ENCODE data around the gene GAS2L1. TPM values are rescaled to one million over a fixed set of nuclear protein-coding genes. Genes with fewer than 3 reads are reported as not detected.

GAS2L1 gene
- total RNA-seq, 1 experiment from 2014 or later: 29.4 TPM

- TF ChIP-seq REST (IDR thresholded peaks at IDR 0.05; ENCODE audit: low read depth): no peak
- no peak for TF ChIP-seq MAX (IDR thresholded peaks at IDR 0.05)
- no peak for TF ChIP-seq SIN3A (IDR thresholded peaks at IDR 0.05; ENCODE audit: low read depth)
These were observed 41.6 kb downstream of the GAS2L1 start (continued) for GRCh38 chr22:29348041-29348440.

GRCh38 chr22:29348956-29349355 is 42.5 kb downstream of the GAS2L1 start:
- peak; percentile 18; the same call in 1 of the 2 replicates for TF ChIP-seq SP1 (IDR thresholded peaks at IDR 0.05; ENCODE audit: low read depth)
- 0 out of 2 replicates have a peak, but pooled peaks have one; percentile 32 for TF ChIP-seq JUND (IDR thresholded peaks at IDR 0.05)
- no peak for TF ChIP-seq YY1 (IDR thresholded peaks at IDR 0.05; ENCODE audit: extremely low read depth, insufficient replicate concordance, low read depth, low read length)
- 0 out of 2 replicates have a peak, but pooled peaks have one; percentile 13 for TF ChIP-seq FOSL1 (IDR thresholded peaks at IDR 0.05; ENCODE audit: low read depth)

More at GRCh38 chr22:29348956-29349355, 42.5 kb downstream of the GAS2L1 start:
- H3K4me3 ChIP-seq (replicated peaks in 1 of 2; ENCODE audit: low read depth in 1 of 2, low read length in 2 of 2): no peak overlapping the region
- H3K27ac ChIP-seq (ENCODE audit: low read depth, low read length): no peak overlapping the region
- no peak overlapping the region for H3K9ac ChIP-seq (ENCODE audit: low read length)
- no peaks in the 10 kb centered on the region for H3K9me2 ChIP-seq (ENCODE audit: insufficient read depth)
- DNase-seq (ENCODE audit: low read depth, low spot score): no peak
- no peaks in the 10 kb centered on the region for H3K27me3 ChIP-seq (ENCODE audit: insufficient read depth, low read length)
- ChIA-PET CTCF (no interaction called here), POLR2A (no interaction called here), RAD21 (ENCODE audit: low non-redundant PET in 1 of 2, low total read pairs in 2 of 2, uncharacterized antibody in 2 of 2, unreplicated experiment in 2 of 2) (interaction anchor here in 1 of 2 experiments (0.6 kb wide), 1 partner anchor 42 kb away, joined by 3 read pairs; no protein-coding TSS in a partner anchor)
- H3K4me2 ChIP-seq (ENCODE audit: low read length): peak overlapping the region; percentile 39; the same call in 1 of the 2 replicates
- intact Hi-C loops (cut with micrococcal nuclease): no loop called here
- H3K79me2 ChIP-seq (ENCODE audit: insufficient read depth, low read length): no peaks in the 10 kb centered on the region
- H3K36me3 ChIP-seq (ENCODE audit: control insufficient read depth in 1 of 2, insufficient read depth in 2 of 2, low read length in 2 of 2): peaks cover 14 to 40% of the 10 kb centered on the region in 2 experiments; a peak in 3 of 4 replicates
- no peaks in the 10 kb centered on the region for H3K9me3 ChIP-seq (ENCODE audit: control insufficient read depth in 1 of 2, insufficient read depth in 1 of 2, low read depth in 1 of 2, low read length in 2 of 2)
- BruUV-seq (replicated peaks): no TSS peak
- peaks cover 15 to 19% of the 10 kb centered on the region in 2 experiments for H3K4me1 ChIP-seq (ENCODE audit: control insufficient read depth in 1 of 2, insufficient read depth in 2 of 2, low read length in 2 of 2)
- H4K20me1 ChIP-seq (ENCODE audit: insufficient read depth): no peaks in the 10 kb centered on the region
- no peak overlapping the region for H2AFZ ChIP-seq (ENCODE audit: low read depth, low read length, poor library complexity, severe bottlenecking)
- ATAC-seq: peak; percentile 42
